SW480 (cell line): ENCODE measurements around the gene IL15RA.
"Not testable (repeated sequence)": the region's sequence is repeated elsewhere in the genome, so short reads cannot be mapped to it uniquely, and the experiment has no call there.

ENCODE experiments used
- DNase-seq: peaks from one replicate; pipeline ENCODE4 v3.0.0-alpha.2; 2016; ENCODE audit warnings: low spot score

IL15RA gene

GRCh38 chr10:5921746-5922145 is 55.6 kb downstream of the IL15RA start:
- DNase-seq = no peak

DNA sequence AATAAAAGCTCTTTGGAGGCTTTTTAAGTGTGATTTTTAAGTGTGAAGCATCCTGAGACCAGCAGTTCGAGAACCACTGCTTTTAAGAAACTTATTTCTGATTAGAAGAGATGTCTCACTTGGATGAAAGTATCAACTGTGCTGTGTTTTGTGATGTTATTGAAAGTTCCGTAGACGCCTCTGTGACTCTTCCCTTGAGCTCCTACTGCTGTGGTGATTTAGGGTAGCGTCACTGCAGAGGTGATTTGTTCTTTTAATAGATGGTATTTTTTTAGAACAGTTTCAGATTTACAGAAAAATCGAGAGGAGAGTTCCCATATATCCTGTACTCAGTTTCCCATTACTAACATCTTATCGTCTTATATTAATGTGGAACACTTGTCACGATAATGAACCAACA is 57.8 kb downstream of the IL15RA start:
- no peak for DNase-seq

- DNase-seq = no peak
These were observed 58.6 kb downstream of the IL15RA start for GRCh38 chr10:5918763-5919162.

- DNase-seq = no peak
These were observed 60.0 kb downstream of the IL15RA start for GRCh38 chr10:5917305-5917704.

- no peak for DNase-seq
These were observed 61.9 kb downstream of the IL15RA start for GRCh38 chr10:5915451-5915850.

GRCh38 chr10:5913736-5914135 is 63.6 kb downstream of the IL15RA start:
- DNase-seq = no peak

DNA sequence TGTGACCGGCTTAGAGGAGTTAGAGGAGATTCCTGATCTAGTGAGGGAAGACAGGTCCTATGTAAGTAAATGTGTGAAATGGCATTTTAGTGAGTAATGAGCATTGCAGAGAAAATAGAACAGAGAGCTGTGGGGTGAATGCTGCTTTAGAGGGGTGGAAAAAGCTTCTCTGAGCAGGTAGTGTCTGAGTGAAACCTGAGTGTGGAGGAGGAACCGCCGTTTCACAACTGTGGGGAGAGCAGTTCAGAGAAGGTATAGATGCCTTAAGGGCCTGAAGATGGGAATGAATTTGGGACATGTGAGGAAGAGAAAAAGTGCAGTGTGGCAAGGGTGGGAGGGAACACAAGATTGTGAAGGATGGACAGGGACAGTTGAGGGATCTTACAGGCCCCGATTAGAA is 65.7 kb downstream of the IL15RA start:
- no peak for DNase-seq

- DNase-seq = no peak
These were observed 66.8 kb downstream of the IL15RA start for GRCh38 chr10:5910323-5911100.

GRCh38 chr10:5908676-5909075 is 68.7 kb downstream of the IL15RA start:
- not testable (repeated sequence) for DNase-seq

DNA sequence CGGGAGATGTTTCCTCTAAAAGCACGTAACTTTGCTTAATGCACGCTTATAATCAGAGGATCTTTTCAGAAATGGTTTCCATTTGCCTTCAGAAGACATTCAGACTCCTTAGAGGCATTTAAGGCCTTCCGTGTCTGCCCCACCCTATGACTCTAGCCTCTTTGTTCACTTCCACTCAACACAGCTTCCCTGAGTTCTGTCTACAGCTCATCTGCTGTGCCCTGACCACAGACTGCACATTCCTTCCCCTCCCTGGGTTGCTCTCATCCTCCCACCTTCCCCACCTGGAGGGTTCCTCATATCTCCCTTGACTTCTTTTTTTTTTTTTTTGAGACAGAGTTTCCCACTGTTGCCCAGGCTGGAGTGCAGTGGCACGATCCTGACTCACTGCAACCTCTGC is 70.7 kb downstream of the IL15RA start:
- DNase-seq = no peak

GRCh38 chr10:5905854-5906507 is 71.4 kb downstream of the IL15RA start:
- no peak for DNase-seq

DNA sequence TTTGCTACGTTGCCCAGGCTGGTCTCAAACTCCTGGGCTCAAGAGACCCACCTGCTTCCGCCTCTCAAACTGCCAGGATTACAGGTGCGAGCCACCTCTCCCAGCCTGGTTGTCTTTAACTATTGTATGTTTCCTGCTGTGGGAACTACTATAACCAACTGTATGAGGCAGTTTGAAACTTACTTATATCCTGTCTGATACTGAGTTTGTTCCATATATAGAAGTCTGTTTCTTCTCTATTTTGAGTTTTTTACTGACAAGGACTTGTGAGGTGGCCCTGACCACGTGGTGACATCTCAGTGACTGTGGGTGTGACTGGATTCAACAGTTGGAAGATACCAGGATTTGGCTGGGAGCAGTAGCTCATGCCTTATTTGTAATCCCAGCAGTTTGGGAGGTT is 73.1 kb downstream of the IL15RA start:
- no peak for DNase-seq

DNA sequence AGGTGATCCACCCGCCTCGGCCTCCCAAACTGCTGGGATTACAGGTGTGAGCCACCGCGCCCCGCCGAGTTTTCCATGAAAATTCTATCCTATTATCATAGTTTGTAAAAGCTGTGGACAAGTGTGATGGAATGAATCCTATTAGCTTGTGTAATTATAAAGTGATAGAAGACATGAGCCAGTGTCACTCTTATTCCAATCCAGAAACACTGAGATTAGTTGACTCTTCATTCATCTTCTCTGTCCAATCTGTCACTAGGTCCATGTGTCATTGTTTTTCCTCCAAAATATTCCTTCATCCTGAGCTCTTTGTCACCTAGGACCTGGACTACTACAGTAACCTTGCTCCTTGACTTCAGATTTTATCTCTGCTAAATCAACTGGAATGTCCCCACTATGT is 73.8 kb downstream of the IL15RA start:
- no peak for DNase-seq

GRCh38 chr10:5902511-5903274 is 74.7 kb downstream of the IL15RA start:
- DNase-seq = no peak
